HepG2 (cell line): ENCODE results near the gene NTM.

ENCODE experiments used
- ATF6 ChIP-seq: sonication (generic); formaldehyde crosslinking; conservative IDR thresholded peaks from 2 replicates; pipeline ENCODE4 v1.4.0; 2020; ENCODE audit warnings: missing genetic modification reagents
- ATF7 ChIP-seq, 2 experiments: fragments of 450-650 bp in 1 of 2; sonication (generic) in 1 of 2; formaldehyde crosslinking in 1 of 2; IDR thresholded peaks; 2 replicates each; pipeline versions ENCODE4 v1.4.0 to v1.6.1; 2016 to 2020; ENCODE audit warnings: antibody characterized with exemption in 1 of 2, mild to moderate bottlenecking in 1 of 2, missing genetic modification reagents in 1 of 2
- CTCF ChIP-seq: sonication (generic); formaldehyde crosslinking; IDR thresholded peaks from 2 replicates; pipeline ENCODE4 v1.5.0; 2020; ENCODE audit warnings: mild to moderate bottlenecking, missing genetic modification reagents, moderate library complexity
- FOXA3 ChIP-seq: IDR thresholded peaks from 2 replicates; pipeline ENCODE4 v1.6.1; 2016; ENCODE audit warnings: missing genetic modification reagents, missing compliant biosample characterization
- POLR2A ChIP-seq, 2 experiments: IDR thresholded peaks; 2 replicates each; pipeline ENCODE4 v1.6.1; 2011; ENCODE audit warnings: low read depth in 2 of 2, low read length in 2 of 2, mild to moderate bottlenecking in 1 of 2, moderate library complexity in 1 of 2; ENCODE audit not compliant: insufficient read depth in 1 of 2
- POLR2AphosphoS5 ChIP-seq: IDR thresholded peaks from 2 replicates; pipeline ENCODE4 v1.6.1; 2012; ENCODE audit warnings: low read depth, low read length
- SKIL ChIP-seq: sonication (generic); formaldehyde crosslinking; IDR thresholded peaks from 2 replicates; pipeline ENCODE4 v1.8.0; 2022; ENCODE audit warnings: missing genetic modification reagents, mild to moderate bottlenecking, moderate library complexity, borderline replicate concordance
- TBP ChIP-seq: sonication (generic); formaldehyde crosslinking; IDR thresholded peaks from 2 replicates; pipeline ENCODE4 v1.5.0; 2020; ENCODE audit warnings: missing genetic modification reagents
- ZBTB4 ChIP-seq: sonication (generic); formaldehyde crosslinking; IDR thresholded peaks from 2 replicates; pipeline ENCODE4 v1.4.0; 2020; ENCODE audit warnings: missing genetic modification reagents, mild to moderate bottlenecking, borderline replicate concordance
- ZNF33B ChIP-seq: sonication (generic); formaldehyde crosslinking; IDR thresholded peaks from 2 replicates; pipeline ENCODE4 v1.5.1; 2020; ENCODE audit warnings: mild to moderate bottlenecking, missing genetic modification reagents

- TF ChIP-seq POLR2A (IDR thresholded peaks at IDR 0.05; ENCODE audit: insufficient read depth in 1 of 2, low read depth in 2 of 2, low read length in 2 of 2) = no peak
- no peak for TF ChIP-seq FOXA3
- no peak for TF ChIP-seq ZNF33B (CRISPR knock-in tag)
- no peak for TF ChIP-seq ATF7 (IDR thresholded peaks at IDR 0.05)
- TF ChIP-seq ATF7 (CRISPR knock-in tag; IDR thresholded peaks at IDR 0.05) = no peak
- no peak for TF ChIP-seq TBP (CRISPR knock-in tag)
- TF ChIP-seq ZBTB4 (CRISPR knock-in tag) = no peak
- no peak for TF ChIP-seq SKIL (CRISPR knock-in tag)
- no peak for TF ChIP-seq ATF6
- no peak for TF ChIP-seq CTCF (CRISPR knock-in tag)
- TF ChIP-seq POLR2AphosphoS5 = no peak
Measured at GRCh38 chr11:131874070-131874469, 503.7 kb downstream of the NTM start.
